ENCODE measurements around the gene HOXB4. TPM values are rescaled to one million over a fixed set of nuclear protein-coding genes. Genes with fewer than 3 reads are reported as not detected.

Gene HOXB4
- total RNA-seq, 1 experiment from 2014 or later: 1.7 TPM

DNA sequence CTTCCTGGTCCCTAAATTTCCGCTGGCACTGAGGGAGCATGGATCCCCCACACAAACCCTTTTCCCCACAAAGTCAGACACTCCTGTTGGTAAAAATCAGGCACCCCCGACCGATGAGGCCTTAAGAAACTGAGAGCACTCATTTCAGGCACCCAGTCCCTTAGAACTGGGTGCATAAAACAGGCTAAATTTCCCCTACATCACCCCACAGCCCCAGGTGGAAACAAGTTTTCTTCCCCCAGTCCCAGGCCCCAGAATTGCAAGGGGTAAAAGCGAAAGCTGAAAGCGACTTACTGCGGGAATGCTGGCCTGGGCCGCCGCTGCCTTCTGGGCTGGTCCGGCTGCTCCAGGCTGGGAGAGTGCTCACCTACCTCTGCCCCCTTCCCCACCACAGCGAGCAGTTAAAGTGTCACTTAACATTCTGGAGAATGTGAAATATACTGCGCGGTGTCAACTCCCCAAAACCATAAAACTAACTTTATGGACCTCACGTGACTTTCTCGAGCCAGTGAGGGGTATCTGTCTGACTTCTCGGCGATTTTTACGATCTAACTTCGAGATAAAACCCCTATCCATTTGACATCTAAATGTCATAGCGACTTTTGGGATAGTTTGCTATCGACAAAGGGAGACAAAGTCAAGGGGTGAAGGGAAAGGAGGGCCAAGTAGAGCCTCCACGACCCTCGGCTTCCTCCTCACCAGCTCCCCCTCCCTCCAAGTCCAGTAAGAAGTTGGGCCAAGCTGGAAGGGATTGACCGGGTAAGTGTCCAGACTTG lies 11.9 kb upstream of the HOXB4 start, which contains the start of gene HOXB3:
TSS of gene HOXB3 (minus strand) at position 411 of the 776 bp plus-strand sequence. CDS start 37,767 bp downstream, outside the sequence.
- no peak for DNase-seq (ENCODE audit: low read depth)

DNA sequence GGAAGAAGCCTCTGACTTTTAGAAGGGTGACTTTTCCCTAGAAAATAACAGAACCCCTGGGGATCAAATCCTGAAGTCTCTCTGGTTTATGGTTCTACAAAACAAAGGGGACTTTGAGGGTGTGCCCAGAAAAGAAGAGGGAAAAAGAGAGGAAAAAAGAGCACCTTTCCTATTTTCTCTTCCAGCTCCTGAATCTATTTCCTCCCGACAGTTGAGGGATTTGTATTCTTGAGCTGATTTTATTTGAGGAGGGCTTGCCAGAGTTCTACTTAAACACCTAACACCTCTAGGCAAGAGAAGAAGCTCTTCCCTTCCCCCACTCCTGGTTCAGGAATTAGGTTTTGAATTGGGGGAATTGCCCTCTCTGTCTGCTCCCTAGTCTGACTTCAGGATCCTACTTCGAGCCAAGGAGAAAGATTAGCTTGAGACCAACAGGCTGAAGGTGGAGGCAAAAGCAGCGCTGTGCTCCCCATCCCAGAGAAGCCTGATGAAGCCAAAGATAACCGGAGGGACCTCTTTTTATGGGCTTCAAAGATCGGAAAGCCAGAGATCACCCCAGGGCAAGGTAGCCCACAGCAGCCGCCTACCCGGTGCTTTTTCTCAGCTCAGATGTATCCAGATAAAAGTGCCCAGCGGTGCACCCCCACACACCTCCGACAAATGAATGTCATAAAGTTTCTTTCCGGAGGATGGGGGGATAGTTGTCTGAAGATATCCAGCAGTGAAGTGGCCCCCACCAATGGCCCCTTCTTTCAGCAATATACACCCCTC lies 11.1 kb upstream of the HOXB4 start:
- no peak for DNase-seq (ENCODE audit: low read depth)

DNA sequence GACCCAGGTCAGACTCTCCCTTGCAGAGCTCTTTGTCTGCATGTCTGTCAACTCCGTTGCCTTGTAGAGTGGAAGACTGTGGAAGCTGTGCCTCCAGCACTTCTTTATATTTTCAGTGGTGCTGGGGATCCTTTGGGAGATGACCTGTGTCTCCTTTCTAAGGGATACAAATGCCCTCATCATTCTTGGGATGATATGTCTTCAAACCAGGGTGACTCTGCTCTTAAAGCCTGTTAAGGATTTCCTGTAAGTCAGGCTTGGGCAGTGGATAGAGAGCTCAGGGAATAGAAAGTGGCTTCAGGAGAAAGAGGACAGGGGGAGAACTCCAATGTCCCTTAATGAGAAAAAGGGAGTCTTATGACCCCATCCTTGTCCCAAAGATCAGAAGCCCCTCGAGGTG lies 10.4 kb upstream of the HOXB4 start:
- DNase-seq (ENCODE audit: low read depth): no peak

DNA sequence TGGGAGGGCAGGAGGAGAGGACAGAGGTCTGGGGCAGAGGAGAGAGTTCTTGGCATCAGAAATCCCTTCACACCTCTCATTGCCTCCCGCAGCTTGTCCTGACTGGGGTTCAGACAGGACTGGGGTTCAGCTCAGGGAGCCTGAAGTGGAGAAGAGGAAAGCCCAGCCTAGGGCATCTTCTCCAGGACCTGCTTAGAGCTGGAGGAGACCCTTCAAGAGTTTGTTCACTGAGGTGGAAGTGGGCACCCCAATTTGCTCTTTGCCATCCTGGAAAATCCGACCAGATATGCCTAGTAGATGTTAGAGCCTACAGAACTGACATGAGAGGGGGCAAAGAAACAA lies 9.9 kb upstream of the HOXB4 start:
- DNase-seq (ENCODE audit: low read depth): no peak

DNA sequence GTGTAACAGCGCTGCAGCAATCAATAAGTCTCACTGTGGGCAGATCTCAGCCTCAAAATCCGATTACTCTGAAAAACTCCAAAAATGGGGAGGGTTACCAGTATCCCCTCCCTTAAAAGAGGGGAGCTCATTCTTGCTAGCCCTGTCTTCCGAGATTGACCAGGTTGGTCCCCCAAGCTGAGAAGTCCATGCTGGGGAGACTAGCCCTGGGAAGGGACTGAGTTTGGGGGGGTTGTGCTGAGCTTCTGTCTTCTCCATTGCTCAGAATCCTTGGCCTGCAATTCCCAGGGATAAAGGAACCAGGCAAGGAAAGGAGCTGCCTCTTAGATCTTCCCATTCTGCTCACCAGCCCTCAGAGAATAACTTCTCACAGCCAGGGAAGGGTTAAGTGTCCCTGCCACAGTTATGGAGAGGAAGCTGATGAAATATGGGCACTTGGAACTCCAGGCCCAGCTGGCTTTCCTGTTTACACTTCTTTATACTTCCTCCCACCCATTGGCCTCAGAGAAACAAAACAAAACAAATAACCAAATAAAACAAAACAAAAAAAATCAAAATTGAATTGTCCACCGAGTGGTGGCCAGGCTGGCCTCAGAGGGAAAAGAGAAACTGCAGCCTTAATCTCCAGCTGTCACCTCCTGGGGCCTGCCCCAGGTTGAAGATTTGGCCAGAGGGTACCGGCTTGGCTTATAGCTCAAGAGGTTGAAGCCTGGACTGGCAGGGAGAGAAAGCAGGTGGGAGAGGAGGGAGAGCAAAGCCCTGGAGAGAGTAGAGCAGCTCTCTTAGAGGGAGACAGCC lies 9.3 kb upstream of the HOXB4 start:
- DNase-seq (ENCODE audit: low read depth): no peak

DNA sequence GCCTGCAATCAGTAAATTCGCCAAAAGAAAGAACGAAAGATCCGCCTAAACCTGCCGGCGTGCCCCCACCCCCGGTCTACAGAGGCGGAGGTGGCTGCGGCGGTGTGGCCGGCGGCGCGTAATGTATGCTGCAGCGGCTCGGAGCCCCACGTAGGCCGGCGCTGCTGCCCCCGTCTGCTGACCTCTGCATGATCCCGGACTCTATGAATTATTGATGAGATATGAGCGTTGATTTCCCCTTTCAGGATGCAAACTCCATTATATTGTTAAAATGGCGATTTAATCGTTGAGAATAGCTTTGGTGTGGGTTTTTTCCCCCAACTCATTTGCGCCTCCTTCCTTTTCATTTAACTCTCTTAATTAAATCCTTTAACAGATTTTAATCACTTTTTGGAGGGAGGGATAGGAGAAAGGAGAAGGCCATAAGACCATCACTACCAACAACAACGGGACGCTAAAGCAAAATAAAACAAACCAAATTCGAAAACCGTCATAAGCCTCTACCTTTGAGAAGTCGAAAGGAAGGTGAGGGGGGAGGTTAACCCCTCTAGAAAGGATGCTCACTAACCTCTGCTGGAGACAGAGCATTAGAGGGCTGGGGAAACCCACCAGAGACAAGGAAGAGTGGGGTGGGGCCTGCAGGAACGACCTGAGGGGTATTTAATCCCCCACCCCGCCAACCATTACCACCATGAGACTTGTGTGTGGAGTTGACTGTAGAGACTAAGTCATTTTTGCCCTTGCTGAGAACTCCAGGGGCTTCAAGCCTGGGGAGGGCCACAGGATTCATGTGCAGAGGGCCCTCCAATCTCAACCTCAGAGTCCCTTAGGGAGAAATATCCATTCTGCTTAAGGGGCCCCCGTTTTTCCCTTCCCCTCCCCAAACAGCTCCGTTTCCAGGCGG lies 8.5 kb upstream of the HOXB4 start:
- DNase-seq (ENCODE audit: low read depth): no peak

DNA sequence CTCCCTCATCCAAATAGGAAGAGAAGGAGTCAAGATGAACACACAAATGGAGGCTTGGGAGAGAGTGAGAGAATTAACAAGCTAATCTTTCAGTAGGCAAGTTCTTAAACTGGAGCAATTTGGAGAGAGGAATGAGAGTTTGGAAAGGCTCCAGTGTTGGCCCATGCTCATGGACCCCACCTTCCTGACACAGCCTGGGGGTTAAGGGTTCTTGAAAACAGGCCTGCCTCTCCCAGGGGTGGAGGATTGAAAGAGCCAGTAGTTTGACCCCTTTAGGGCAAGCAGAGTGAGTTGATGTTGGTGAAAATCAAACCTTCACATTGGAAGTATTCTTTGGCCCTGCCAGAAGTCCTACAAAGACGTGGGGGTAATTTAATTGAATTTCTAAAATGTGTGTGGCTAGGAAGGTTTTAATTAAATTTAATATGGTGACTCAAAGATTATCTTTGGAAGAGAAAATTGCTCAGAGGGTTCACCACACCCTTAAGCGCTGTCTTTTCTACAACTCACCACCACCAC lies 6.1 kb upstream of the HOXB4 start:
- DNase-seq (ENCODE audit: low read depth): peak; percentile 66

DNA sequence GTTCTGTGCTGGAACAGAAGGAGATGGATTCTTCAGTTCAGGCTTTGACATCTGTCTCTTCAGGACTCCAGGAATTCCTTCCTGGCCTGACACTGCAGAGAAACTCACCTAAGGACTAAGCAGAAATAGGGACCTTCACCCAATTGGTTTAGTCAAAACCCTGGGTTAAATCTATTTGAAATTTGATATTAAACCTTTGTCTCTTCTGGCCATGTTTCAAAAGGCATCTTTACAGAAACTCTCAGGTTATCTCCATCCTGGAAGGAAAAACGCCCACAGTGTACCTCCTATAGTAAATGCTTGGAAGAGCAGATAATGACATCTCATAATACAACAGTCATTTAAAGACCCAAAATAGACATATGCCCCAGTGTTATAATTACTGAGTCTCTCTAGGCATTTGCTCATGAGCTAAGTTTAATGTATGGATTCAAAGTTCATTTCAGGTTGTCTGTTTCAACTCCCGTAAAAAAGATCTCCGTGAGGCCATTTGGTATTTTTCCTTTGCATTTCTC lies 5.6 kb upstream of the HOXB4 start:
- DNase-seq (ENCODE audit: low read depth): no peak

DNA sequence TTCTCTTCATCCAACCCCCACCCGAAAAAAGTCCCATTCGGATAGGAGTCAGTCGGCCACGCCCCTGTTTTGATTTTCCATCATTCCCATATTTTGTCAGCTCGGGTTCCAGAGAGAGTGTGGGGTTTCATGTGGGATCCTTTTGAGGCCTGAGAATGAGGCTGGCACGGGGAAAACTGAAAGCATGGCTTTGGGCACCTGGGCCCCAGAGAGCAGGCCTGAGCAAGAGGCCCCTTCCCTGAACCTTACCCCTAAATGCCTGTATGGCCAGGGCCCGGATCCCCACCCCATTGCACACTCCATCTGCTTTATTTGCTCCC lies 4.6 kb upstream of the HOXB4 start:
- DNase-seq (ENCODE audit: low read depth): no peak

DNA sequence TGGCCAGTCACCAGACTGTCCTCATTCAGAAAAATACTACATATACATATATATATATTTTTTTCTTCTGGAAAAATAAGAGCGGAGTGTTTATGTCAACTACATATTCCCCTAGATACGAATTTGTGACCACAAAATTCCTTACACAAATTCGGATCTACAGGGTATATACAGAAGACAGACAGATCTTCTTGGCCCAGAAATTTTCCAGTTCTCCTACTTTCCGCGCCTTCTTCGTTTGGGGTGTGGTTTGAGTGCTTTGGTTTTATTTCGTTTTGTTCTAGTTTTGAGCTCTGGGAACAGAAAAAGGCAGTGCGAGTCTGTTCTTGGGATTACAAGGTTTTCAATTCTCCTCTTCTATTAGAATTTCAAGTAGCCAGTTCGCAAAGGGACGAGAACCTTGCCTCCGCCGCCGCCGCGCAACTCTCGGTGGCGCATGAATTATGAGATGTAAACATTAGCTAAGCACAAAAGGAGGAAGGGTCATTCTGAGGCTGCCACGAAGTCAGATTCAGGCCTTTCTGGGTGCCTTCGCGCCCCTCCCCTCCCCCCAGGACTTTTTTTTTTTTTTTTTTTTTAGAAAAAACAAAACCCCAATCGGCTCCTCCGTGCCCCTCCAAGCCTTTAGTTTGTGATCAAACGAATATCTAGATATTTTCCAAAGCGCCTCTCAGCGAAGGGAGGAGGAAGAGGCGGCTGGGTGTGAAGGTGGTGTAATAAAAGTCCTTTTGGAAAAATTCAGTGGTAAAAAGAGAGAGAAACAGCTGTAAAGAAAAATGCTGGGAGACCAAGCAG lies 1.8 kb upstream of the HOXB4 start:
- DNase-seq (ENCODE audit: low read depth): no peak

DNA sequence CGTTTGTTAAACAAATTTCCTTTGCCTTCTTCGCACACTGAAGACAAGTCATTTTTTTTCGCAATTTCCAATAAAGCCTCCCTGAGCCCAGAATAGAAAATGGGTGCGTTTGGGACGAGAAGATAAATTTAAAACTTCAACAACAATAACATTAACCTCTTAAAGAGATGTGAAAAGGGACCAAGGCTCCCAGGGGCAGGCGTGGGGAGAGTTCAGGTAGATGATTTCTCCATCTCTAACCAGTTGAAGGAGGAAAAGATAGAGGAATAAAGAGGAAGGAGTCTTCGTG lies 1.3 kb upstream of the HOXB4 start:
- DNase-seq (ENCODE audit: low read depth): no peak

DNA sequence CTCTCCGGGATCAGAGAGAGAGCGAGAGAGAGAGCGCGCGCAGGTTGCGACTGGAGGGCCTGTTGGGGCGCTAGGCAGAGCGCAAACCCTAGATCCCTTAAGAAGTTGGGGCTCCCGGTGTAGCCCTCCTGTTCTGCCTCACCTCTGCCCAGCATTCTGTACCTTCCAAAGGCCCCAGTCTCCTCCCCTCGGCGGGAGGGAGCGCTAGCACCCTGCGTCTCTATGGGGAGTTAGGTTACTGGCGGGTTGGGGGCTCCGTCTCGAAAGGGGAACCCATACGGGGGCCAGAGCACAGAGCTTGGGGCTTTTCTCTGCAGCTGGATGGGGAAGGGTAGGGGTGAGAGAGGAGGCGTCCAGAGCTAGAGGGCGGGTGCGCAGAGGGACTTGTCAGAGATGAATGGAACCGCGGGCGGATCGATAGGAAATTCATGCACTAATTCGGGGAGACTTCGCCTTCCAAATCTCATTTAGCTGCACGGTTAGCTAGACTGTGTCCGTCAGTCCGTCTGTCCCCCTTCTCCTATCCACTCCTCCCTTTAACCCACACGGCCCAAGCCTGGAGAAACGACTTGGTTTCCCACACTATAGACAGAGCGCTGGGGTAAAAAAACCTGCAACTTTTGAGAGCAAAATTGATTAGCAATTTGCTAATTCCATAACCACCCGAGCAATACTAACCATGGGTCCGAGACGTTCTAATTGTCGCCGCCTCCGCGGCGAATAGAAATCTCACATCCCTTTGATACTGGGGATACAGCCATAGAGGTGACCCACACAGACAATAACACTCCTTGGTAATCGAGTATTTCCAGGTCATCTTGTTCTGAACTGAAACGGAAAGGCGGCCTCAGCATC lies 693 bp upstream of the HOXB4 start:
- no peak for DNase-seq (ENCODE audit: low read depth)

DNA sequence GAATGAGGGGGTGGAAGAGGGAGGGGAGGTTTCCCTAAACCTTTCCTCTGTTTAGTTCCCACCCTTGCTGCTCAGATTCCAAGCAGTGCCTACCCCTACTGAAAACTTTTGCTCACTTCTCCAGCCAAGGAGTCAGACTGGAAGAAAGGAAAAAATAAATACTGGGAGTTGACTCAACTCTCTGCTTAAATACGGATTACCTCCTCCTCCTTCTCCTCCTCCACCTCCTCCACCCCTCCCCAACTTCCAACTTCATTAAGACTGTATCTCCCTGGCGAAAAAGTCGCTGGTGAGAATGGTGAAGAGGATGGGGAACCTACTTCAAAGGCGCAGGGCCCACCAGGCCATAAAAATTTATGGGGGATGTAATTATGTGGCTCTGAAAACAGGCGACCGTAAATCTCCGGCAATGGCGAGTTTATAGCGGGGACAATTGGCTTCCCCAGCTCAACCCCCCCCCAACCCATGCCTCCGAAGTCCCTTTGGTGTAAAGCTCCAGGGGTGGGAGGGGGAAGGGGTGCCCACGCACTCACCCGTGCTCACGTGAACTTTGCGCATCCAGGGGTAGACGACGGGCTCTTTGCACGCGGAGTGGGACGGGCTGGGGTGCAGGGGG lies 712 bp downstream of the HOXB4 start:
- DNase-seq (ENCODE audit: low read depth): no peak

DNA sequence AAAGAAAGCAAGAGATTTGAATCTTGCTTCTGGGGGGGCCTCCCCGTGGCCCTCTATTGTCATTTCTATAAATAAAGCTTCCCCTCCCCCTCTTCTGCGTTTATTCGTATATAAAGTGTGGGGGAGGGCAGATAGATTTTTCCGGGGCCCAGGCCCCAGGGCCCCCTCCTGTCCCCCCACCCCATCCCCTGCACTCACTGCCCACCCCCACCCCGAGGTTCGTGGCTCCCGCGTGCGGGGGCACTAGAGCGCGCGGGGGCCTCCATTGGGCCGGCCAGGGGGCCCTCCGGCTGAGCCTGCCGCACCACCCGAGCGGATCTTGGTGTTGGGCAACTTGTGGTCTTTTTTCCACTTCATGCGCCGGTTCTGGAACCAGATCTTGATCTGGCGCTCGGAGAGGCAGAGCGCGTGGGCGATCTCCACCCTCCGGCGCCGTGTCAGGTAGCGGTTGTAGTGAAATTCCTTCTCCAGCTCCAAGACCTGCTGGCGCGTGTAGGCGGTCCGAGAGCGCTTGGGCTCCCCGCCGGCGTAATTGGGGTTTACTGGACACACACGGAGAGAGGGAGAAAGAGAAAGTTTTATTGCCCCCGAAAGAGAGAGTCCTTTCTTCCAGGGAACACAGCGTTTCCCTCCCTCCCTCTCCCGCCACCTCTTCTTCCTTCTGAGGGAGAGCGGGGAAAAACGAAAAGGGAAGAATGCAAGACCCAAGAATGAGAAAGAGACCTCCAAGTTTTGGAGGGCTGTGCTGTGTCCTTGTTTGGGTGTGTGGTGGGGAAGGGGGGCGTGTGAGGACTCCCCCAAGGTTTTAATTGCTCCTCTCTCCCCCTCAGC lies 1.5 kb downstream of the HOXB4 start:
- peak; percentile 68 for DNase-seq (ENCODE audit: low read depth)

DNA sequence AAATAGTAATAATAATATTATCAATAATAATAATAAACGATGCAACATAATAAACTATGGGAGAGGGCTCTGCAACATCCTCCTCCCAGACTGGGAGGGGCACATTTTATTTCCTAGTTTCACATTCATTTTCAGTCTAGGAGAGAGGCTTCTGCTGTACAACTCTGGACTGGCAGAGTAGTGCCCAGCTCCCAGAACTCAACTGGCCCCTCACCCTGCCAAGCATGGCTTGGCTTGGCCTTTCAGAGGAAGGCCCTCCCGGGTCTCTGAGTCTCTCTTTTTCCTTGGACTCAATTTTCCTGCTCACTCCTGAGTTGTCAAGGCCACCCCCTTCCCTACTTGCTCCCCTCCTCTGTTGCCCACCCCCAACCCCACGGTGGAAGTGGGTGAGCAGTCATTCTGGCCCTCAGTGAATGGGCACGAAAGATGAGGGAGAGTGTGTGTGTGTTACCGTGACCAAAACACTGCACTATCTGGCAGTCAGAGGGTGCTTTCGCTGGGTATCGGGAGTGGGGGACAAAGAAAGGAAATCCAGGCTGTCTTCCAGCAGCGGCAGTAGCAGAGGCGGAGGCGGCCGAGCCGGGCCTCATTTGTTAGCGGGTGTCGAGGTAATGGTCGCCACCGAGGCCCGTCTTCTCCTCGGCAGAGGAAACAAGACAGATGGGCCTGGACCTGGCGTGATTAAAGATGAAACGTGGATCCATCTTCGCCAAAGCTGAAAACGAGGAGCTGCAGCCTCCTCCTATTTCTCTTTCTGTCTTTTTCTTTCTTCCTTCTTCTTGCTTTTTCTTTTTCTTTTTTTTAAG lies 2.3 kb downstream of the HOXB4 start:
- no peak for DNase-seq (ENCODE audit: low read depth)

DNA sequence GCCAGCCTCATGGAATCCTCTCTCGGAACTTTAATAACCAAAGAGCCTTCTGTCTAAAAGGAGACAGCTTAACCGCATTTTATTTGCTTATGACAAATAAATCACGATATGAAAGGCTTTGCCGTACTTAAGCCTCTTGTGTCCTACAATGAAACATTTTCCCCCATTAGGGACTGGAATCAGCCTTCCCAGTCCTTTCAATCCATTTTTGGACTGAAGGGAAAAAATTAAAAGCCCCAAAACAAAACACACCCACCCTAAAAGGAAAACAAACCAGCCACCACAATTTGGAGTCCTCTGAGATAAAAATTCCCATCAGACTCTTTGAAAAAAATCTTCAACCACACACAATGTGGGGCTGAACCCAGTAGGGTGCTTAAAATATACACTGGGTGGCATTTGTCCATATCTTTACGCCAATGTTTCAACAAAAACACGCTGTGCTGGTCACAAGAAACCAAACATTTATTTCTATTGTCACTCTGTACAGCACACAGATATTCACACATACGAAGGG lies 3.0 kb downstream of the HOXB4 start:
- DNase-seq (ENCODE audit: low read depth): peak; percentile 24

DNA sequence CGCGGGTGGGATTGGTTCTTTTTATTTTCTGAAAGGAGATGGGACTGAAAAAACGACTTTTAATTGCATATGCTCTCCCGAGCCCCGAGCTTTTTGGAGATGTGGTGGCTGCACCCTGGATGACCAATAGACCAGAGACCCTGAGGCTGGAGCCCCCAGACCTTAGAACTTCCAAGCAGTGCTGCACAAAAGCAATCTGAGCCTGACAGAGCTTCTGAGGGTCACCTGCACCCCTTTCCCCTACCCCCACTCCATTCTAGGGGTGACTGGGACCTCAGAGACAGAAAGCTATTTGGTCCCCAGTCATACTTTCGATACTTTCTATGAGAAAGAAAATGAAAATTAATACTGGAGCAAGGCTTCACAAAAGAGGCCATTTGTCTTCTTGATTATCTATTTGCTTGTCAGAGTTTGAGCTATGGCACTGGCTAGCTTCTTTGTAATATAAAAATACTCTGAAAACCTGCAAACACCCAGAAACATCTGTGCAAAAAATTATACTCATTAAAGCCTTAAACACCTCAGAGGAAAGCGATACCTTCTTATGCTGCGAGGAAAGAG lies 3.6 kb downstream of the HOXB4 start:
- no peak for DNase-seq (ENCODE audit: low read depth)
